Mesenchymal stem cell (in vitro differentiated cells and primary cell): ENCODE measurements around the gene TUBB3.

Experiments used
- DNase-seq: peaks from one replicate; pipeline ENCODE4 v3.0.0-alpha.2; 2013
- H2AFZ ChIP-seq: one replicate; pipeline ENCODE4 v1.6.1; 2013; ENCODE audit warnings: low read depth, mild to moderate bottlenecking, control low read depth, inconsistent platforms, low read length, moderate library complexity
- H2AK5ac ChIP-seq: 2 replicates; pipeline ENCODE4 v1.6.1; 2013; ENCODE audit warnings: low read length, moderate library complexity, mild to moderate bottlenecking, inconsistent platforms; ENCODE audit not compliant: severe bottlenecking
- H2BK120ac ChIP-seq: one replicate; pipeline ENCODE4 v1.6.1; 2013; ENCODE audit warnings: low read depth, mild to moderate bottlenecking, inconsistent platforms, low read length, moderate library complexity
- H2BK12ac ChIP-seq, 2 experiments: one replicate each; pipeline ENCODE4 v1.6.1; 2013; ENCODE audit warnings: inconsistent platforms in 2 of 2, low read length in 2 of 2, mild to moderate bottlenecking in 2 of 2, moderate library complexity in 2 of 2, control low read depth in 1 of 2
- H2BK15ac ChIP-seq: one replicate; pipeline ENCODE4 v1.6.1; 2013; ENCODE audit warnings: mild to moderate bottlenecking, low read depth, inconsistent platforms; ENCODE audit not compliant: poor library complexity, severe bottlenecking
- H2BK5ac ChIP-seq: 2 replicates; pipeline ENCODE4 v1.6.1; 2013; ENCODE audit warnings: low read depth, mild to moderate bottlenecking, low read length, control low read depth, inconsistent platforms; ENCODE audit not compliant: poor library complexity, severe bottlenecking
- H3K14ac ChIP-seq, 2 experiments: one replicate each; pipeline ENCODE4 v1.6.1; 2013; ENCODE audit warnings: inconsistent platforms in 2 of 2, low read length in 2 of 2, control low read depth in 1 of 2, mild to moderate bottlenecking in 1 of 2, moderate library complexity in 1 of 2
- H3K18ac ChIP-seq, 2 experiments: one replicate each; pipeline ENCODE4 v1.6.1; 2013; ENCODE audit warnings: inconsistent platforms in 2 of 2, low read length in 2 of 2, control low read depth in 1 of 2, low read depth in 1 of 2, mild to moderate bottlenecking in 1 of 2
- H3K23ac ChIP-seq, 2 experiments: one replicate each; pipeline ENCODE4 v1.6.1; 2013; ENCODE audit warnings: inconsistent platforms in 2 of 2, low read length in 2 of 2, mild to moderate bottlenecking in 2 of 2, moderate library complexity in 2 of 2, control low read depth in 1 of 2
- H3K27ac ChIP-seq: 2 replicates; pipeline ENCODE4 v1.5.1; 2013; ENCODE audit warnings: mild to moderate bottlenecking, moderate library complexity, low read length, control low read depth, inconsistent platforms; ENCODE audit not compliant: poor library complexity, severe bottlenecking
- H3K27me3 ChIP-seq, 2 experiments: 2 replicates each; pipeline versions ENCODE4 v1.6.1 to v1.7.0; 2013; ENCODE audit warnings: low read length in 2 of 2, mild to moderate bottlenecking in 2 of 2, moderate library complexity in 2 of 2, control low read depth in 1 of 2, inconsistent platforms in 1 of 2; ENCODE audit not compliant: control insufficient read depth in 1 of 2, insufficient read depth in 1 of 2
- H3K36me3 ChIP-seq, 2 experiments: 2 replicates each; pipeline versions ENCODE4 v1.6.1 to v1.7.0; 2013; ENCODE audit warnings: low read length in 2 of 2, control low read depth in 1 of 2, inconsistent platforms in 1 of 2, low read depth in 1 of 2, mild to moderate bottlenecking in 1 of 2; ENCODE audit not compliant: insufficient read depth in 2 of 2, control insufficient read depth in 1 of 2
- H3K4ac ChIP-seq, 2 experiments: one replicate each; pipeline ENCODE4 v1.6.1; 2013; ENCODE audit warnings: inconsistent platforms in 2 of 2, low read length in 2 of 2, mild to moderate bottlenecking in 2 of 2, moderate library complexity in 2 of 2, control low read depth in 1 of 2, low read depth in 1 of 2
- H3K4me1 ChIP-seq: 2 replicates; pipeline ENCODE4 v1.6.1; 2013; ENCODE audit warnings: low read depth, low read length, control low read depth; ENCODE audit not compliant: control insufficient read depth, insufficient read depth
- H3K4me2 ChIP-seq: 2 replicates; pipeline ENCODE4 v1.6.1; 2013; ENCODE audit warnings: low read length, mild to moderate bottlenecking, inconsistent platforms; ENCODE audit not compliant: poor library complexity, severe bottlenecking
- H3K4me3 ChIP-seq, 2 experiments: 2 replicates each; pipeline versions ENCODE4 v1.5.1 to v1.7.0; 2013; ENCODE audit warnings: low read length in 2 of 2, mild to moderate bottlenecking in 2 of 2, control low read depth in 1 of 2, low read depth in 1 of 2; ENCODE audit not compliant: insufficient read depth in 1 of 2
- H3K79me1 ChIP-seq: replicated peaks from 2 replicates; pipeline ENCODE4 v1.6.1; 2013; ENCODE audit warnings: mild to moderate bottlenecking, control low read depth, low read length, inconsistent platforms; ENCODE audit not compliant: poor library complexity, severe bottlenecking
- H3K9ac ChIP-seq: 2 replicates; pipeline ENCODE4 v1.7.0; 2013; ENCODE audit warnings: mild to moderate bottlenecking, low read length, moderate library complexity
- H3K9me3 ChIP-seq: 2 replicates; pipeline ENCODE4 v1.7.0; 2013; ENCODE audit warnings: mild to moderate bottlenecking, low read length; ENCODE audit not compliant: control insufficient read depth
- H4K8ac ChIP-seq: one replicate; pipeline ENCODE4 v1.6.1; 2013; ENCODE audit warnings: inconsistent platforms, mild to moderate bottlenecking, low read length, moderate library complexity
- H4K91ac ChIP-seq: one replicate; pipeline ENCODE4 v1.6.1; 2013; ENCODE audit warnings: mild to moderate bottlenecking, low read length, inconsistent platforms
- WGBS: methylation state at CpG from one replicate; pipeline ENCODE4 v1.1.7; 2013; ENCODE audit warnings: mixed read lengths; 5-methylcytosine and 5-hydroxymethylcytosine counted together

TUBB3 gene

DNA sequence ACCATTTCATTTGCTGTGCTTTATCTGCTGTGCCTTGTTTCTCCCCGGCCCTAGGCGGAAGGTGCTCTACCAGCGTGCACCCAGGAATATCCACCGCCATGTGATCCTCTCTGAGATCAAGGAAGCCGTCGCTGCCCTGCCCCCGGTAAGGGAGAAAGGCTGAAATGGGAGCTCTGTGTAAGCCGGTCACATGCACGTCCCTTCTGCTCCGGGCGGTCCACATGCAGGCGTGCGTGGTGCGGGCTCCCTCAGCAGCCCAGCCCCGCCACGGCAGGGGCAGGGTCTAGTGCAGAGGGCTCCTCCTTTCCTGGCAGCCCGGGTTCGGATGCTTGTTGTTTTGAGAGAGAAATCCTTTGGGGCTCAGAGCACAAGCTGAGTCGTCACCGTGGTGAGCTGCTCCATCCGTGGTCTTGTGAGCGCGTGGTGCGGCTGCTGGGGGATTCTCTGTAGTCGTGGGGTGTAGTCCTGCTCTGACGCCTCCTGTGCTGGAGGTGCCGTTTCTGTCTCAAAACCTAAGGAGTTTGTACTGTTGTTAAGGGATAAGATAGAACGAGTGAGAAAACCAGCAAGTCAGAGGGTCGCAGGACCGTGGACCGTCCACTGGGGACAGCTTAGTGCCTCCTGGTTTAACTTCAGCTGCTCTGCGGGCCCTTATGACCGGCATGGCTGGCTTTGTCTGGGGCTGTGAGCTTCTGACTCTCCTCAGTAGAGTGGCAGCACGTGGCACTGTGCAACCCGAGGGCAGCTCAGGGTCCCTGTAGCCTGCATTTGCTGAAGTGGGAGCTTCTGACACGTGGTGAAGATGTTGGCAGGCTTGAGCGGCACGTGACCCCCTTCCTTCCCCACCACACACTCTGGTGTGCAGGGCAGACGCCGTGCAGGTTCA is 16.8 kb upstream of the TUBB3 start:
- H3K9me3 ChIP-seq, result no peaks in the 10 kb centered on the region
- H4K91ac ChIP-seq, result no peak overlapping the region
- no peak overlapping the region for H2BK15ac ChIP-seq
- no peak overlapping the region for H3K9ac ChIP-seq
- H2BK5ac ChIP-seq, result no peak overlapping the region
- no peak for DNase-seq
- no peak overlapping the region for H3K14ac ChIP-seq
- no peaks in the 10 kb centered on the region for H3K27me3 ChIP-seq
- no peak overlapping the region for H2BK12ac ChIP-seq
- no peak overlapping the region for H2AK5ac ChIP-seq
- peaks cover 3% of the 10 kb centered on the region for H3K4me1 ChIP-seq
- no peak overlapping the region for H3K4me2 ChIP-seq
- H3K36me3 ChIP-seq, result peaks cover 72 to 88% of the 10 kb centered on the region in 2 experiments
- H3K27ac ChIP-seq, result no peak overlapping the region
- H3K23ac ChIP-seq, result no peak overlapping the region
- no peak overlapping the region for H2AFZ ChIP-seq
- no peak overlapping the region for H3K4me3 ChIP-seq
- H4K8ac ChIP-seq, result no peak overlapping the region
- H3K18ac ChIP-seq, result no peak overlapping the region
- H2BK120ac ChIP-seq, result no peak overlapping the region
- 97% methylated on average over 40 of the region's 40 CpGs for WGBS
- peaks cover 22% of the 10 kb centered on the region for H3K79me1 ChIP-seq
- no peak overlapping the region for H3K4ac ChIP-seq

DNA sequence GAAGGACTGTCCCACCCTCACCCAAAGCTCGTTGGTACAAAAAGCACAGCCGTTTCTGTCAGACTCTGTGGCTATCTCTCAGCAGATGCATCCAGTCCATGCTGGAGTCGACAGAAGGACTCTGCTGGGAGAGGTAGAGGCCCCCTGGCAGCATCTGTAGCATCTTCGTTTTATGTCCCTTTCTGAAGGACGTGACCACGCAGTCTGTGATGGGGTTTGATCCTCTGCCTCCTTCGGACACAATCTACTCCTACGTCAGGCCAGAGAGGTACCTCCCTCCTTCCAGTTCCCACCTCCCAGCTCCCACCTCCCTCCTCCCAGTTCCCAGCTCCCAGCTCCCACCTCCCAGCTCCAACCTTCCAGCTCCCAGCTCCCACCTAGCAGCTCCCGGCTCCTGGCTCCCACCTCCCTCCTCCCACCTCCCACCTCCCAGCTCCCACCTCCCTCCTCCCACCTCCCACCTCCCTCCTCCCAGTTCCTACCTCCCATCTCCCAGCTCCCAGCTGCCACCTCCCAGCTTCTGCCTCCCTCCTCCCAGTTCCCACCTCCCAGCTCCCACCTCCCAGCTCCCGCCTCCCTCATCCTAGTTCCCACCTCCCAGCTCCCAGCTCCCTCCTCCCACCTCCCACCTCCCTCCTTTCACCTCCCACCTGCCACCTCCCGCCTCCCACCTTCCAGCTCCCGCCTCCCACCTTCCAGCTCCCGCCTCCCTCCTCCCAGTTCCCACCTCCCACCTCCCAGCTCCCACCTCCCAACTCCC is 15.9 kb upstream of the TUBB3 start:
- H3K27me3 ChIP-seq, result no peaks in the 10 kb centered on the region
- H2BK12ac ChIP-seq, result no peak overlapping the region
- H3K4me3 ChIP-seq, result no peak overlapping the region
- no peak overlapping the region for H2AFZ ChIP-seq
- H4K91ac ChIP-seq, result no peak overlapping the region
- H3K27ac ChIP-seq, result no peak overlapping the region
- H2BK120ac ChIP-seq, result no peak overlapping the region
- no peak overlapping the region for H3K4me2 ChIP-seq
- no peak overlapping the region for H3K14ac ChIP-seq
- H3K23ac ChIP-seq, result no peak overlapping the region
- H3K9me3 ChIP-seq, result no peaks in the 10 kb centered on the region
- H4K8ac ChIP-seq, result no peak overlapping the region
- DNase-seq, result no peak
- H3K4me1 ChIP-seq, result peaks cover 3% of the 10 kb centered on the region
- H2BK15ac ChIP-seq, result no peak overlapping the region
- H3K4ac ChIP-seq, result no peak overlapping the region
- H3K9ac ChIP-seq, result no peak overlapping the region
- 94% methylated on average over 6 of the region's 13 CpGs for WGBS
- H3K36me3 ChIP-seq, result peaks cover 77 to 94% of the 10 kb centered on the region in 2 experiments
- H2BK5ac ChIP-seq, result no peak overlapping the region
- no peak overlapping the region for H3K18ac ChIP-seq
- H3K79me1 ChIP-seq, result peaks cover 22% of the 10 kb centered on the region
- H2AK5ac ChIP-seq, result no peak overlapping the region

DNA sequence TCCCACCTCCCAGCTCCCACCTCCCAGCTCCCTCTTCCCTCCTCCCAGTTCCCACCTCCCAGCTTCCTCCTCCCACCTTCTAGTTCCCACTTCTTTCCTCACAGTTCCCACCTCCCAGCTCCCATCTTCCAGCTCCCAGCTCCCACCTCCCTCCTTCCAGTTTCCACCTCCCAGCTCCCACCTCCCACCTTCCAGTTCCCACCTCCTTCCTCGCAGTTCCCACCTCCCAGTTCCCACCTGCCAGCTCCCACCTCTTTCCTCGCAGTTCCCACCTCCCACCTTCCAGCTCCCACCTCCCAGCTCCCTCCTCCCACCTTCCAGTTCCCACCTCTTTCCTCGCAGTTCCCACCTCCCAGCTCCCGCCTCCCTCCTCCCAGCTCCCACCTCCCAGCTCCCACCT is 14.9 kb upstream of the TUBB3 start:
- Histone ChIP-seq H3K4me2 (no peak overlapping the region), H3K27ac (no peak overlapping the region), H2BK5ac (no peak overlapping the region), H3K14ac (no peak overlapping the region), H2BK15ac (no peak overlapping the region), H3K9ac (no peak overlapping the region), H2AFZ (no peak overlapping the region), H2BK120ac (no peak overlapping the region), H3K23ac (no peak overlapping the region), H3K36me3 (peaks cover 81 to 96% of the 10 kb centered on the region in 2 experiments), H3K4me3 (no peak overlapping the region), H4K91ac (no peak overlapping the region), H3K9me3 (no peaks in the 10 kb centered on the region), H2BK12ac (no peak overlapping the region), H3K18ac (no peak overlapping the region), H3K4ac (no peak overlapping the region), H3K79me1 (peaks cover 16% of the 10 kb centered on the region), H3K4me1 (peaks cover 5% of the 10 kb centered on the region), H4K8ac (no peak overlapping the region), H3K27me3 (no peaks in the 10 kb centered on the region), H2AK5ac (no peak overlapping the region)
- 82% methylated on average over 4 of the region's 4 CpGs for WGBS
- no peak for DNase-seq
